Measurements from ENCODE around the gene CERT1.

DNA sequence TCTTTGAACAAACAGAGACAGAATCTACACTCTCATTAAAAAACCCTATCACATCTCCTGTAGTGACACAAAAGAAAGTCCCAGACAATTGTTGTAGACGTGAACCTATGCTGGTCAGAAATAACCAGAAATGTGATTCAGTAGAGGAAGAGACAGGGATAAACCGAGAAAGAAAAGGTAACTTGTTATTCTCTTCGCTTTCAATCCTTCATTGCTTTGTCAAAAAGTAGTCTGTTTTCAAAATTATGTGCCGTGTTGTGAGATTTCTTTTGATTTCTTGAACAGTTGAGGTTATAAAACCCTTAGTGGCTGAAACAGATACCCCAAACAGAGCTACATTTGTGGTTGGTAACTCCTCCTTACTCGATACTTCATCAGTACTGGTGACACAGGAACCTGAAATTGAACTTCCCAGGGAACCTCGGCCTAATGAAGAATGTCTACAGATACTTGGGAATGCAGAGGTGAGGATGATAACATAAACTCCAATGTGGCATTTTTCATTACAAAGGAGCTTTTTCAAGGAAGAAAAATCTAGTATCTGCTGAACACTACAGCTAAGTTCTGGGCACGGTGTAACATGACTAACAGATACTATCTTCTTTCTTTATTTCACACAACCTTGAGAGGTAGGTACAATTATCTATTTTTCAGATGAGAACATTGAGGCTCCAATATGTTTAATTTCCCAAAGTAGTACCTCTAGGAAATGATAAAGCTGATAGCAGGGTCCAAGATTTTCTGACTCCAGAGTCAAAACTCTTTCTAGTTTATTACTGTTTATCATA lies 160.1 kb downstream of the CERT1 start:
- TF ChIP-seq, protein P1, sequence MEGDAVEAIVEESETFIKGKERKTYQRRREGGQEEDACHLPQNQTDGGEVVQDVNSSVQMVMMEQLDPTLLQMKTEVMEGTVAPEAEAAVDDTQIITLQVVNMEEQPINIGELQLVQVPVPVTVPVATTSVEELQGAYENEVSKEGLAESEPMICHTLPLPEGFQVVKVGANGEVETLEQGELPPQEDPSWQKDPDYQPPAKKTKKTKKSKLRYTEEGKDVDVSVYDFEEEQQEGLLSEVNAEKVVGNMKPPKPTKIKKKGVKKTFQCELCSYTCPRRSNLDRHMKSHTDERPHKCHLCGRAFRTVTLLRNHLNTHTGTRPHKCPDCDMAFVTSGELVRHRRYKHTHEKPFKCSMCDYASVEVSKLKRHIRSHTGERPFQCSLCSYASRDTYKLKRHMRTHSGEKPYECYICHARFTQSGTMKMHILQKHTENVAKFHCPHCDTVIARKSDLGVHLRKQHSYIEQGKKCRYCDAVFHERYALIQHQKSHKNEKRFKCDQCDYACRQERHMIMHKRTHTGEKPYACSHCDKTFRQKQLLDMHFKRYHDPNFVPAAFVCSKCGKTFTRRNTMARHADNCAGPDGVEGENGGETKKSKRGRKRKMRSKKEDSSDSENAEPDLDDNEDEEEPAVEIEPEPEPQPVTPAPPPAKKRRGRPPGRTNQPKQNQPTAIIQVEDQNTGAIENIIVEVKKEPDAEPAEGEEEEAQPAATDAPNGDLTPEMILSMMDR (IDR thresholded peaks at IDR 0.05; ENCODE audit: extremely low read depth in 1 of 2, insufficient read depth in 1 of 2, low read depth in 1 of 2, low read length in 2 of 2) = no peak
- TF ChIP-seq EZH2 (IDR thresholded peaks at IDR 0.05; ENCODE audit: borderline replicate concordance, low read depth, low read length, severe bottlenecking) (no peak), POLR2AphosphoS5 (IDR thresholded peaks at IDR 0.05; ENCODE audit: insufficient read depth, low read depth, low read length) (no peak), JUN (IDR thresholded peaks at IDR 0.05; ENCODE audit: borderline replicate concordance, insufficient read depth, insufficient read length, low read depth) (no peak)

Measured in endothelial cell of umbilical vein (primary cell).